Osteoblast (primary cell): ENCODE measurements around the gene TEX2. TPM values are rescaled to one million over a fixed set of nuclear protein-coding genes. Genes with fewer than 3 reads are reported as not detected.

Source experiments
- DNase-seq: peaks from one replicate; pipeline ENCODE4 v3.0.0; 2011; ENCODE audit warnings: low spot score, mixed read lengths; ENCODE audit not compliant: insufficient read length; ENCODE audit errors: missing footprints
- H2AFZ ChIP-seq: 2 replicates; pipeline ENCODE4 v1.6.0; 2011; ENCODE audit warnings: mild to moderate bottlenecking, low read length
- H3K27ac ChIP-seq: 2 replicates; pipeline ENCODE4 v1.5.1; 2011; ENCODE audit warnings: mild to moderate bottlenecking, low read depth, low read length, moderate library complexity
- H3K27me3 ChIP-seq: 2 replicates; pipeline ENCODE4 v1.6.0; 2012; ENCODE audit warnings: mild to moderate bottlenecking, control low read depth, inconsistent platforms, low read length, moderate library complexity; ENCODE audit not compliant: insufficient read depth
- H3K36me3 ChIP-seq: 2 replicates; pipeline ENCODE4 v1.5.1; 2011; ENCODE audit warnings: mild to moderate bottlenecking, low read length, control low read depth, moderate library complexity; ENCODE audit not compliant: insufficient read depth
- H3K4me1 ChIP-seq: 2 replicates; pipeline ENCODE4 v1.5.1; 2011; ENCODE audit warnings: mild to moderate bottlenecking, low read length, control low read depth, moderate library complexity; ENCODE audit not compliant: insufficient read depth
- H3K4me2 ChIP-seq: 2 replicates; pipeline ENCODE4 v1.6.0; 2011; ENCODE audit warnings: mild to moderate bottlenecking, low read length; ENCODE audit not compliant: insufficient read depth
- H3K4me3 ChIP-seq: fragments of 200-600 bp; sonication (generic); 3 replicates; pipeline ENCODE4 v1.5.1; 2012; ENCODE audit warnings: mild to moderate bottlenecking, low read length, inconsistent platforms; ENCODE audit not compliant: insufficient read depth
- H3K79me2 ChIP-seq: 2 replicates; pipeline ENCODE4 v1.6.0; 2012; ENCODE audit warnings: mild to moderate bottlenecking, low read length, control low read depth, inconsistent platforms; ENCODE audit not compliant: insufficient read depth
- H3K9me3 ChIP-seq: 2 replicates; pipeline ENCODE4 v1.5.1; 2011; ENCODE audit warnings: low read depth, low read length, control low read depth
- H4K20me1 ChIP-seq: 2 replicates; pipeline ENCODE4 v1.6.0; 2012; ENCODE audit warnings: mild to moderate bottlenecking, low read length, control low read depth; ENCODE audit not compliant: insufficient read depth
- CTCF ChIP-seq: IDR thresholded peaks from 2 replicates; pipeline ENCODE4 v1.5.1; 2011; ENCODE audit warnings: mild to moderate bottlenecking, low read depth, low read length, moderate library complexity; ENCODE audit errors: extremely low read depth
- total RNA-seq: library from RNA; depleted of rRNA; stranded (reverse); fragments of >200 nt; gene quantifications from 2 replicates; pipeline ENCODE4 v1.2.3, GENCODE V29; 2012

The TEX2 gene
- total RNA-seq, 1 donor, result 17.7 TPM

GRCh38 chr17:64252831-64253230 is 10.2 kb downstream of the TEX2 start:
- Histone ChIP-seq H4K20me1 (peaks cover 16% of the 10 kb centered on the region), H3K27ac (no peak overlapping the region), H3K4me2 (no peak overlapping the region), H3K36me3 (no peaks in the 10 kb centered on the region), H3K27me3 (no peaks in the 10 kb centered on the region), H3K4me1 (no peaks in the 10 kb centered on the region), H2AFZ (no peak overlapping the region), H3K4me3 (no peak overlapping the region), H3K79me2 (peaks cover 81% of the 10 kb centered on the region), H3K9me3 (no peaks in the 10 kb centered on the region)
- DNase-seq, result no peak
- TF ChIP-seq CTCF, result no peak

- H2AFZ ChIP-seq, result no peak overlapping the region
- peaks cover 9% of the 10 kb centered on the region for H4K20me1 ChIP-seq
- H3K9me3 ChIP-seq, result no peaks in the 10 kb centered on the region
- no peak for TF ChIP-seq CTCF
- H3K4me2 ChIP-seq, result no peak overlapping the region
- peaks cover 73% of the 10 kb centered on the region for H3K79me2 ChIP-seq
- DNase-seq, result no peak
- H3K27ac ChIP-seq, result no peak overlapping the region
- H3K4me3 ChIP-seq, result no peak overlapping the region
- no peaks in the 10 kb centered on the region for H3K36me3 ChIP-seq
- no peaks in the 10 kb centered on the region for H3K4me1 ChIP-seq
- no peaks in the 10 kb centered on the region for H3K27me3 ChIP-seq
Observed at GRCh38 chr17:64250233-64250835, 12.7 kb downstream of the TEX2 start.

- no peaks in the 10 kb centered on the region for H3K9me3 ChIP-seq
- no peak overlapping the region for H3K4me3 ChIP-seq
- TF ChIP-seq CTCF, result no peak
- H3K36me3 ChIP-seq, result no peaks in the 10 kb centered on the region
- DNase-seq, result no peak
- H2AFZ ChIP-seq, result no peak overlapping the region
- peaks cover 65% of the 10 kb centered on the region for H3K79me2 ChIP-seq
- peaks cover 9% of the 10 kb centered on the region for H4K20me1 ChIP-seq
- H3K27me3 ChIP-seq, result no peaks in the 10 kb centered on the region
- no peak overlapping the region for H3K27ac ChIP-seq
- H3K4me1 ChIP-seq, result peaks cover 2% of the 10 kb centered on the region
- H3K4me2 ChIP-seq, result no peak overlapping the region
Observed at GRCh38 chr17:64247836-64248235, 15.2 kb downstream of the TEX2 start.

GRCh38 chr17:64245218-64246145 is 17.6 kb downstream of the TEX2 start:
- H3K36me3 ChIP-seq, result no peaks in the 10 kb centered on the region
- no peak overlapping the region for H3K4me2 ChIP-seq
- no peak for TF ChIP-seq CTCF
- peaks cover 15% of the 10 kb centered on the region for H4K20me1 ChIP-seq
- no peaks in the 10 kb centered on the region for H3K9me3 ChIP-seq
- peaks cover 12% of the 10 kb centered on the region for H3K4me1 ChIP-seq
- H2AFZ ChIP-seq, result no peak overlapping the region
- DNase-seq, result peak; percentile 71
- H3K27ac ChIP-seq, result no peak overlapping the region
- H3K79me2 ChIP-seq, result peaks cover 53% of the 10 kb centered on the region
- H3K27me3 ChIP-seq, result no peaks in the 10 kb centered on the region
- H3K4me3 ChIP-seq, result no peak overlapping the region
